GM12873 (cell line): ENCODE results near the gene CD207.

Experiments
- CTCF ChIP-seq: IDR thresholded peaks from 2 replicates; pipeline ENCODE4 v1.5.1; 2012; ENCODE audit warnings: low read depth, mild to moderate bottlenecking, moderate library complexity, low read length, control low read depth; ENCODE audit not compliant: insufficient read depth; ENCODE audit errors: missing control alignments

CD207 gene

GRCh38 chr2:70816726-70817125, 18.9 kb downstream of the CD207 start:
- no peak for TF ChIP-seq CTCF

- no peak for TF ChIP-seq CTCF
Measured at GRCh38 chr2:70808983-70809958, 26.3 kb downstream of the CD207 start.

GRCh38 chr2:70807828-70808118, 27.8 kb downstream of the CD207 start:
- no peak for TF ChIP-seq CTCF

- TF ChIP-seq CTCF = no peak
Measured at GRCh38 chr2:70807102-70807827, 28.4 kb downstream of the CD207 start.

- TF ChIP-seq CTCF = no peak
Measured at GRCh38 chr2:70806620-70807019, 29.0 kb downstream of the CD207 start.

- TF ChIP-seq CTCF = no peak
Measured at GRCh38 chr2:70806013-70806412, 29.6 kb downstream of the CD207 start.

- TF ChIP-seq CTCF = no peak
Measured at GRCh38 chr2:70801607-70802263, 33.9 kb downstream of the CD207 start.
